ENCODE results near the gene SULT6B1. TPM values are rescaled to one million over a fixed set of nuclear protein-coding genes. Genes with fewer than 3 reads are reported as not detected.
A peak's percentile ranks its signal among the peaks of the same experiment; 100 is the strongest.

The SULT6B1 gene
- polyA plus RNA-seq, 3 donors from 2014 or later, result not detected

- no peaks in the 10 kb centered on the region for H3K4me1 Mint-ChIP-seq
- H3K9me3 Mint-ChIP-seq, result no peaks in the 10 kb centered on the region
- DNase-seq, result no peak
- H3K27ac Mint-ChIP-seq, result no peak overlapping the region
- no peaks in the 10 kb centered on the region for H3K36me3 Mint-ChIP-seq
- peaks cover 3 to 6% (median 6%) of the 10 kb centered on the region in 3 donors for H3K27me3 Mint-ChIP-seq (ENCODE audit: low read depth in 3 of 3)
- H3K4me3 Mint-ChIP-seq, result no peak overlapping the region
Measured at GRCh38 chr2:37189452-37190153, 1.1 kb upstream of the SULT6B1 start.

- DNase-seq, result no peak
- Mint-ChIP-seq H3K4me3 (no peak overlapping the region), H3K36me3 (no peaks in the 10 kb centered on the region), H3K9me3 (no peaks in the 10 kb centered on the region), H3K27me3 (ENCODE audit: low read depth in 3 of 3) (peaks cover 2 to 7% (median 6%) of the 10 kb centered on the region in 3 donors), H3K27ac (no peak overlapping the region), H3K4me1 (no peaks in the 10 kb centered on the region)
Measured at GRCh38 chr2:37181726-37182684, 6.5 kb downstream of the SULT6B1 start.

- Mint-ChIP-seq H3K9me3 (no peaks in the 10 kb centered on the region), H3K4me1 (no peaks in the 10 kb centered on the region), H3K4me3 (no peak overlapping the region), H3K27ac (no peak overlapping the region), H3K36me3 (no peaks in the 10 kb centered on the region), H3K27me3 (ENCODE audit: low read depth in 3 of 3) (peaks cover 0 to 5% (median 2%) of the 10 kb centered on the region in 3 donors)
- DNase-seq, result no peak
Measured at GRCh38 chr2:37180640-37181039, 7.8 kb downstream of the SULT6B1 start.

- no peak for DNase-seq
- no peak overlapping the region for H3K4me3 Mint-ChIP-seq
- no peak overlapping the region for H3K27ac Mint-ChIP-seq
- no peaks in the 10 kb centered on the region for H3K9me3 Mint-ChIP-seq
- H3K4me1 Mint-ChIP-seq, result no peaks in the 10 kb centered on the region
- no peaks in the 10 kb centered on the region for H3K36me3 Mint-ChIP-seq
- H3K27me3 Mint-ChIP-seq (ENCODE audit: low read depth in 3 of 3), result peaks cover 0 to 5% (median 2%) of the 10 kb centered on the region in 3 donors
Measured at GRCh38 chr2:37180006-37180639, 8.3 kb downstream of the SULT6B1 start.

GRCh38 chr2:37173741-37174140 lies 14.7 kb downstream of the SULT6B1 start:
- H3K9me3 Mint-ChIP-seq, result no peaks in the 10 kb centered on the region
- DNase-seq, result no peak
- no peak overlapping the region for H3K4me3 Mint-ChIP-seq
- H3K27me3 Mint-ChIP-seq (ENCODE audit: low read depth in 3 of 3), result peaks cover 0 to 3% (median under 1%) of the 10 kb centered on the region in 3 donors
- no peaks in the 10 kb centered on the region for H3K36me3 Mint-ChIP-seq
- no peaks in the 10 kb centered on the region for H3K4me1 Mint-ChIP-seq
- H3K27ac Mint-ChIP-seq, result no peak overlapping the region

- Mint-ChIP-seq H3K4me3 (no peak overlapping the region), H3K27ac (no peak overlapping the region), H3K36me3 (no peaks in the 10 kb centered on the region), H3K27me3 (ENCODE audit: low read depth in 3 of 3) (peaks cover 0 to 3% (median 0%) of the 10 kb centered on the region in 3 donors), H3K9me3 (peaks cover 0 to 1% (median 0%) of the 10 kb centered on the region in 6 donors), H3K4me1 (no peaks in the 10 kb centered on the region)
- DNase-seq, result no peak
Measured at GRCh38 chr2:37171624-37171950, 16.9 kb downstream of the SULT6B1 start.

GRCh38 chr2:37168217-37168981 lies 20.1 kb downstream of the SULT6B1 start:
- peaks cover 1 to 4% (median 3%) of the 10 kb centered on the region in 3 donors for H3K27me3 Mint-ChIP-seq (ENCODE audit: low read depth in 3 of 3)
- no peak overlapping the region for H3K4me3 Mint-ChIP-seq
- H3K9me3 Mint-ChIP-seq, result peaks cover 4 to 21% (median 13%) of the 10 kb centered on the region in 6 donors
- DNase-seq, result peak; percentile 24 to 35 (median 27)
- H3K36me3 Mint-ChIP-seq, result peaks cover 0 to 6% (median 5%) of the 10 kb centered on the region in 3 donors
- H3K27ac Mint-ChIP-seq, result no peak overlapping the region
- H3K4me1 Mint-ChIP-seq, result no peaks in the 10 kb centered on the region

- H3K36me3 Mint-ChIP-seq, result peaks cover 0 to 6% (median 5%) of the 10 kb centered on the region in 3 donors
- H3K27me3 Mint-ChIP-seq (ENCODE audit: low read depth in 3 of 3), result peaks cover 1 to 4% (median 3%) of the 10 kb centered on the region in 3 donors
- no peaks in the 10 kb centered on the region for H3K4me1 Mint-ChIP-seq
- peaks cover 4 to 21% (median 13%) of the 10 kb centered on the region in 6 donors for H3K9me3 Mint-ChIP-seq
- no peak for DNase-seq
- no peak overlapping the region for H3K4me3 Mint-ChIP-seq
- peak overlapping the region in 1 of 6 donors; percentile 13 for H3K27ac Mint-ChIP-seq
Measured at GRCh38 chr2:37167636-37168180, 20.8 kb downstream of the SULT6B1 start.

GRCh38 chr2:37164757-37165156 lies 23.7 kb downstream of the SULT6B1 start:
- no peak for DNase-seq
- H3K9me3 Mint-ChIP-seq, result peaks cover 4 to 21% (median 13%) of the 10 kb centered on the region in 6 donors

GRCh38 chr2:37156857-37157714 lies 31.4 kb downstream of the SULT6B1 start, which contains the start of gene EIF2AK2:
Gene EIF2AK2 (minus strand): TSS chr2:37156980. CDS start chr2:37147806, 9,174 bp downstream.
- no peaks in the 10 kb centered on the region for H3K9me3 Mint-ChIP-seq
- H3K4me1 Mint-ChIP-seq, result peaks cover 36 to 45% of the 10 kb centered on the region in 2 donors
- H3K36me3 Mint-ChIP-seq, result peaks cover 0 to 20% (median 8%) of the 10 kb centered on the region in 3 donors
- DNase-seq, result peak; percentile 80 to 84 (median 84)
- peak within 1 kb of the TSS; percentile 87 to 93 (median 90) for H3K4me3 Mint-ChIP-seq
- peaks cover 0 to 5% (median 0%) of the 10 kb centered on the region in 3 donors for H3K27me3 Mint-ChIP-seq (ENCODE audit: low read depth in 3 of 3)
- peak within 1 kb of the TSS; percentile 80 to 93 (median 90) for H3K27ac Mint-ChIP-seq

More at GRCh38 chr2:37164757-37165156, 23.7 kb downstream of the SULT6B1 start:
- peaks cover 0 to 6% (median 5%) of the 10 kb centered on the region in 3 donors for H3K36me3 Mint-ChIP-seq
- H3K4me3 Mint-ChIP-seq, result no peak overlapping the region
- no peaks in the 10 kb centered on the region for H3K4me1 Mint-ChIP-seq
- no peak overlapping the region for H3K27ac Mint-ChIP-seq
- H3K27me3 Mint-ChIP-seq (ENCODE audit: low read depth in 3 of 3), result peaks cover 1 to 4% (median 3%) of the 10 kb centered on the region in 3 donors

- peaks cover 39 to 50% of the 10 kb centered on the region in 2 donors for H3K4me1 Mint-ChIP-seq
- H3K27me3 Mint-ChIP-seq (ENCODE audit: low read depth in 3 of 3), result peaks cover 0 to 5% (median 0%) of the 10 kb centered on the region in 3 donors
- peaks cover 0 to 23% (median 8%) of the 10 kb centered on the region in 3 donors for H3K36me3 Mint-ChIP-seq
- peak overlapping the region; percentile 87 to 93 (median 90) for H3K4me3 Mint-ChIP-seq
- DNase-seq, result no peak
- H3K27ac Mint-ChIP-seq, result peak overlapping the region; percentile 80 to 93 (median 90)
- H3K9me3 Mint-ChIP-seq, result no peaks in the 10 kb centered on the region
Measured at GRCh38 chr2:37156071-37156856, 32.2 kb downstream of the SULT6B1 start.

Data from immature natural killer cell (primary cell).